GM12801 (cell line): ENCODE data around the gene KIAA1671.

Experiments
- CTCF ChIP-seq: IDR thresholded peaks from one replicate; pipeline ENCODE4 v1.5.1; 2011; ENCODE audit warnings: control low read depth; ENCODE audit not compliant: insufficient read length; ENCODE audit errors: extremely low read depth

The KIAA1671 gene

GRCh38 chr22:24995649-24996180, 43.2 kb downstream of the KIAA1671 start:
- no peak for TF ChIP-seq CTCF

- TF ChIP-seq CTCF: no peak
Observed at GRCh38 chr22:24996420-24996952, 44.0 kb downstream of the KIAA1671 start.

GRCh38 chr22:24997023-24997422, 44.5 kb downstream of the KIAA1671 start:
- TF ChIP-seq CTCF: no peak

GRCh38 chr22:25000686-25001085, 48.2 kb downstream of the KIAA1671 start:
- TF ChIP-seq CTCF: no peak

GRCh38 chr22:25002241-25002985, 49.9 kb downstream of the KIAA1671 start:
- no peak for TF ChIP-seq CTCF

- no peak for TF ChIP-seq CTCF
Observed at GRCh38 chr22:25006354-25006753, 53.8 kb downstream of the KIAA1671 start.

- TF ChIP-seq CTCF: no peak
Observed at GRCh38 chr22:25007444-25008106, 55.1 kb downstream of the KIAA1671 start.
